Measurements from ENCODE around the gene TMEM247.
"Not testable (repeated sequence)": the region's sequence is repeated elsewhere in the genome, so short reads cannot be mapped to it uniquely, and the experiment has no call there.

Gene TMEM247

DNA sequence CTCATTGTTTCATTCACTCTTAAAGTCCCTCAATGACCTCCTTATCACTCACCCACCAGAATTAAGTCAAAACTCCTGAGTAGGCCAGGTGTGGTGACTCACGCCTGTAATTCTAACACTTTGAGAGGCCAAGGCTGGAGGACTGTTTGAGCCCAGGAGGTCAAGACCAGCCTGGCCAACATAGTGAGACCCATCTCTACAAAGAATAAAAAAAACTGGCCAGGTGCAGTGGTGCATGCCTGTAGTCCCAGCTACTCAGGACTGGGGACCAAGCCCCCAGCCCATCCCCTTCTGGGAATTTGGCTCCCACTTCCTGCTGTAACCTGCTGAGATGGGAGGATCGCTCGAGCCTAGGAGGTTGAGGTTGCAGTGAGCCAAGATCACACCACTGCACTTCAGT is 28.9 kb downstream of the TMEM247 start:
- FAIRE-seq = no peak

DNA sequence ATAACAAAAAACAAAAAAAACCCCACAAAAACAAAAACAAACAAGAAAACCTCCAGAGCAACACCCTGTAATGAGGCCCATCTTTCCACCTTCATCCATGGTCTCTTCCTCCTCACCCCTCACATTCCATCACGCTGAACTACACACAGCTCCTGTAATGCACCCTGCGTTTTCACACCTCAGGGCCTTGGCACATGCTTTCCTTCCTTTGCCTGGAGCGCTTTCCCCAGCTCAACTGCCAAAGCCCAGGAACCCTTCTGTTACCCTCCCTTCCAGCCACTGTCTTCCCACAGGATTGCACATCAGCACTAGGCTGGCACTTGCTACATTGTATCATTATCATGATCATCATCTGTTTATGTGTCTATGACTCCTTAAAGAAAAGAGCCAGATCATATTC is 29.4 kb downstream of the TMEM247 start:
- FAIRE-seq = no peak
- DNase-seq (ENCODE audit: insufficient read length, low spot score) = no peak

More for the DNA sequence above, 28.9 kb downstream of the TMEM247 start:
- no peak for DNase-seq (ENCODE audit: insufficient read length, low spot score)

DNA sequence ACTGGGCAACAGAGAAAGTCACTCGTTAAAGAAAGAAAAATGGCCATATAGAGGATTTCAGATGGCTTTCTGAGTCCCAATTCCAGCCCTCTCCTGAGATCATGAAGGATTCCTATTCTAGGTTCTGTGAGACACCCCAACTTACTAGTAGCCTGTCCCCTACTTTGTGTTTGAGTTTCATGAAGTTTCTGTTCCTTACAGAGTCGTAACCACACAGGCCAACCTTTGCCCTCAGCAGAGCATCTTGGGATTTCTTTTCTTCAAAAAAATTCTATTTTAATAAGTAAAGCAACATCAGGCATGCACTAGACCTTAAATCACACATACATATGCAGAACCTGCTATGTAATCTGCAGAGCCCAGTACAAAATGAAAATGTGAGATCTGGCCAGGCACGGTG is 30.4 kb downstream of the TMEM247 start:
- no peak for DNase-seq (ENCODE audit: insufficient read length, low spot score)
- FAIRE-seq = no peak

DNA sequence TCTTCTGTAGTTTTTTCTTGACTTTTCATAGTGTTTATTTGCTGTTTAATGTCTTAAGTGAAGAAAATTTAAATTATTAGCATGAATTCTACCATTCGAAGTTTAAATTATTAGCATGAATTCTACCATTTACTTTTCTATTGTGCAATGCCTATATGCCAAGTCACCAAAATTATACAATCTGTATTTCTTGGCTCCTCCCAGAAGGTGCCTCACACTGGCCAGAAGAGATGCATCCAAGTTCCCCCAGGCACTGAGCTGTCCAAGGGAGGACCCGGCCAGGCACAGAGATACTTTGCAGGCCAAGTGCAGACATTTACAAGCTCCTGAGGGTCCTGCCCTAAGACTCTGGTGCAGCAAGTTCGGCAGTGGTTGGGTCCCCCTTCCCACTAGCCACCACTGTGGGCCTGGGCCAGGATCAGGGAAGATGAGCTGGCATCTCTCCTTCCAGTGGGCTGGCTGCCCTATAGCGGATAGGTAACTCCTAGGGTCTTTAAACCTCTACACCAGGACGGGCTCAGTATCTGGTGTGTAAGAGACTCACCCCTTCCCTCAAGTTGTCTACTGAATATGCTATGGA is 31.3 kb downstream of the TMEM247 start:
- FAIRE-seq (no peak), DNase-seq (ENCODE audit: insufficient read length, low spot score) (no peak)

DNA sequence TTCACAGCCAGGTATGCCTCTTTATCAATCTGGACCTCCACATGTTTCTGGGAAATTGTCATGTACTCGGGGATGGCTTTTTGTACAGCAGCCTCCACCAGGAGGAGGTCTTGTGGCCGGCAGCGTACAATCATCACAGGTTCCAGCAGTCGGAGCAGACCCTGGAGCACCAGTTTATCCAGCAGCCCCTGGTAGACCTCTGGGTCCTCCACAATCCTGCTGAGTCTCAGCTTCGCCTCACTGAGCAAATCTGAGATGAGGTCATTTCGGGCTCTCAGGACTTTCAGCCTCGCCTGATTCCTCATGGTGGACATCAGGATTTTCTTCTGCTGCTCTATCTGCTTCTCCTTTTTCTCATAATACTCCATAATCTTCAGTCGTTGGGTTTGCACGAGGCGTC is 32.8 kb downstream of the TMEM247 start:
- FAIRE-seq (no peak), DNase-seq (ENCODE audit: insufficient read length, low spot score) (no peak)

DNA sequence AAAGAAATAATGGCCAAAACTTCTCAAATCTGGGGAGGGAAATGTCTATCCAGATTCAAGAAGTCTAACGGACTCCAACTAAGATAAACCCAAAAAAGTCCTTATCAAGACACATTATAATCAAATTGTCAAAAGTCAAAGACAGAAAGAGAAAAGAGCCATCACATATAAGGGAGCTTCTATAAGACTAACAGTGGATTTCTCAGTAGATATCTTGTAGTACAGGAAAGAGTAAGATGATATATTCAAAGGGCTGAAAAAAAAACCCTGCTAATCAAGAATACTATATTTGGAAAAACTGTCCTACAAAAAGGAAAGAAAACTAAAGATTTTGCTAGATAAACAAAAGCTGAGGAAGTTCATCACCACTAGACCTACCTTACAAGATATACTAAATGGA is 35.4 kb downstream of the TMEM247 start:
- FAIRE-seq = no peak
- no peak for DNase-seq (ENCODE audit: insufficient read length, low spot score)

DNA sequence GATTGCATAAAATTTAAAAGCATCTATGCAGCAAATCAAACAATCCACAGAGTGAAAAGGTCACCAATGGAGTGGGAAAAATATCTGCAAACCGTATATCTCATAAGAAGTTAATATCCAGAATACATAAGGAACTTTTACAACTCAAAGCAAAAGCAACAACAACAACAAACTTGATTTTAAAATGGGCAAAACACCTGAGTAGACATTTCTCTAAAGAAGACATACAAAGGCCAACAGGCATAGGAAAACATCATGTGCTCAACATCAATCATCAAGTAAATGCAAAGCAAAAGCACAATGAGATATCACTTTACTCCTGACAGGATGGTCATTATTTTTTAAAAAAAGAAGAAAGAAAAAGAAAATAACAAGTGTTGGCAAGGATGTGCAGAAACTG is 38.1 kb downstream of the TMEM247 start:
- DNase-seq (ENCODE audit: insufficient read length, low spot score) = no peak
- no peak for FAIRE-seq

DNA sequence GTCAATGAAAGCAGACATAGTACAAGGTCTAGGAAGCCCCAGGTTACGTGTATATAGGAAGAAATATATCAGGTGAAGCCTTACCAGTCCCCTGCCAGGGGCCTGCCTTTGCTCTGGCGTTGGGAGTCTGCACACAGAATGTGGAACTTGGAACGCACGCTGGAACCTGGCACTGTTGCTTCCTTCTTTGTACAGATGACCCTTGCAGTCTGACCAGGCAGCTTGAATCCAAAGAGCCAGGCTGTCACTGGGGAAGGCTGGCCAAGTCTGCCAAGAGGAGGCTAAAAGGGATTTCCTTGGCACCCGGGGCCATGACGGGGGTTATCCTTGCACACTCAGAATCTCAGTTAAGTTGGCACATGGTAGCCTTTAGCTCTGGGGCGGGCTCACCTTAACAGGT is 39.5 kb downstream of the TMEM247 start:
- FAIRE-seq = no peak
- no peak for DNase-seq (ENCODE audit: insufficient read length, low spot score)

DNA sequence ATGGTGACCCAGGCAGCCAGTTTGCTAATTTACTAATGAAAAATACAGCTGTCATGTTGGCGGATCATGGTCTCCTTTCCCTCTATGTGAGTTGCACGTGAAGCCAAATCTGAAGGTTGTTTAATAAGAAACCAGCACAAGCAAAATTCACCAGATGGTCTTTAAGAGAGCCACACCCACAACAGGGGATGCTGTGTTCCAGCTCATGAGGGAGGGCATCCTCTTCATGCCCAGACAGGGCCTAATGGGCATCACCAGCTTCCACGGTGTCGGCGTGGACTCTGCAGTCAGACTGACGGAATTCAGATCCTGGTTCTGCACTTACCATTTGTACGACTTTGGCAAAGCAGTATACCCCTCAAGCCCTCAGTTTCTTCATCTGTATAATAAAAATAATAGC is 39.9 kb downstream of the TMEM247 start:
- FAIRE-seq (no peak), DNase-seq (ENCODE audit: insufficient read length, low spot score) (no peak)

DNA sequence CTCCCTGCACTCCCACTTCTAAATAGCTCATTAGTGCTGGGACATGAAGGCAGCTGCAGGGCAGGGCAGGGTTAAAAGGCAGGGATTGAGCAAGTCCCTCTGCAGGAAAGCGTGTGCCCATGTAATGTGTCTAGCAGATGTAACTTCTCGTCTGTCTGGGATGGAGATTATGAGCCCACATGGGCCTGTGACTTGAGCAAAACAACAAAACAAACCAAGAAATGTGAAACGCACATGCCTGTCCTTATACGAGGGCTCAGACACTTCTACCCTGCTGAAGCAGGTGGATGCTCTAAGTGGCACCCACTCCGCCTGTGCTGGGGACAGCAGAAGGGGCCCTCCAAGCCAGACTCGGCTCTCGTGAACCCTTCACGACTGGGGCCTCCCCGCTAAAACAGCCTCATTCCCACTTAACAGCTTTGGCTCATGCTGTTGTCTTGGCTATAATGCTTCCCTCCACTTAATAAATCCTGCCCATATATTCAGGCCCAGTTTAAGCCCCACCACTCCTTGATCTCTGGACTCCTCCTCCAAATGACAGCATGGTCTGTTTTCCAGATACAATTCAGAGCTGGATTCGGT is 40.9 kb downstream of the TMEM247 start:
- no peak for FAIRE-seq
- no peak for DNase-seq (ENCODE audit: insufficient read length, low spot score)

DNA sequence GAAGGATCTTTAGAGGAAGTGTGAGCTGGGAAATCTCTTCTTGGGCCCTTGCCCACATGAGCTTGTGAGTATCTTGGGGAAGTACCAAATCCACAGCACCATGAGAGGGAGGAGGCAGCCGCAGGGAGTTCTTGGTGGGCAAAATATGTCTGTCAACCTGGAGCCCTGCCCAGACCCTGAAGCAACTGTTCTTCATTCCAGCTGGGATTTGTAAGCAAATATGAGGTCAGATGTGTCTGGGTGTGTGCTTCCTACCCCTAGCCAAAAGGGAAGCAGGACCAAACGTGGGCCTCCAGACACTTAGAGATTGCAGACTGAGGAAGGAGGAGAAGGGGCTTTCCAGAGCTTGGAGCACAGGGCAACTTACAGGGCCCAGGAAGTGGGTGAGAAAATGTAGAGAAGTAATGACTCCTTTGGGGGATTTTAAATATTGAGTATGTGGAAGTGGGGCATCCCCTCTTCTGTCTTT is 41.9 kb downstream of the TMEM247 start:
- no peak for DNase-seq (ENCODE audit: insufficient read length, low spot score)

DNA sequence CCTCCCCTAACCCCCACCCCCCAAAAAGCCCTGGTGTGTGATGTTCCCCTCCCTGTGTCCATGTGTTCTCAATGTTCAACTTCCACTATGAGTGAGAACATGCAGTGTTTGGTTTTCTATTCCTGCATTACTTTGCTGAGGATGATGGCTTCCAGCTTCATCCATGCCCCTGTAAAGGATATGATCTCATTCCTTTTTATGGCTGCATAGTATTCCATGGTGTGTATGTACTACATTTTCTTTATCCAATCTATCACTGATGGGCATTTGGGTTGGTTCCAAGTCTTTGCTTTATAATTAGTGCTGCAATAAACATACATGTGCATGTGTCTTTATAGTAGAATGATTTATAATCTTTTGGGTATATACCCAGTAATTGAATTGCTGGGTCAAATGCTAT is 43.0 kb downstream of the TMEM247 start:
- not testable (repeated sequence) for DNase-seq (ENCODE audit: insufficient read length, low spot score); FAIRE-seq

More for the DNA sequence above, 41.9 kb downstream of the TMEM247 start:
- FAIRE-seq = no peak

DNA sequence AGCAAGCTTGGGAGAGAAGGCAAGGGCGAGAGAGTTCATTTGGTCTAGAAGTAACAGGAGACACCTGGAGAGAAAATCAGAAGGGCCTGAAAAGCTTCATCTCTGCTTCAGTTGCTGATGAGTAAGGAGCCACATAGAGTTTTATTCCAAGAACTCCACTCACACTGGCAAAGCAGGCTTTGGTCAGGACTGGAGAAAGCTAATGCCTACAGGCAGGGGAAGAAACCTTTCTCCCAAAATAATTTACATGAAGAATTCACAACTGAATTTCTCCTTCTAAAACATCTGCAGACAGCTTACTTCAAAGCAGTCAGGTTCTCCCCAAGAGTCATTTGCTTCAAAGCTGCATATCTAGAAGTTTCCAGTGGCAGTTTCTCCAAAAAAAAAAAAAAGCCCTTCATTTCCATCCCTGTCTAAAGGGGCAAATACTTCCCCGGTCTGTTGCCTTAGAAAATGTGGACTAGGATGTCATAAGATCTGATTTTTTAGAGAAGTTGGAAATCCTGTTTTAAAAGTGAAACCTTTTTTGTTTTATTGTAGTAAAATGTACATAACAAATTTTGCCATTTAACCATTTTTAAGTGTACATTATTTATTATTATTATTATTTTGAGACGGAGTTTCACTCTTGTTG is 46.3 kb downstream of the TMEM247 start:
- DNase-seq (ENCODE audit: insufficient read length, low spot score) = no peak
- FAIRE-seq = no peak

DNA sequence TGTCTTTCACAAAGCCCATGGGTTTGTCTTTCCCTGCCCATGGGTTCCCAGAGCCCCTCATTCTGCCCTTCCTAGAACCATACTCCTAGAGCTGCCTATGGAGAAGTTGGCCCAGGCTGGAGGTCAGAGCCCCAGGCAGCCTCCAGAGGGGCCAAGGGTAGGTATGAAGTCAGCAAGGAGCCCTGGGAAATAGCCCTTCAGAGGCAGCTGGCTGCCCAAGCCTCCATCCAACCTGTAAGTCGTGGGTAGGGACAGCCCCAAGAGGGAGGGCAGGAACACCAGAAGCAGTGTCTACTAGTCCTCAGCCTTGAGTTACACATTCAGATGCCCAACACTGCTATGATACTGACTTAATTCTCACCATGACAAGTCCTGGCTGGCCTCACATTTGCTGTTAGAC is 49.5 kb downstream of the TMEM247 start:
- DNase-seq (ENCODE audit: insufficient read length, low spot score) (no peak), FAIRE-seq (no peak)

DNA sequence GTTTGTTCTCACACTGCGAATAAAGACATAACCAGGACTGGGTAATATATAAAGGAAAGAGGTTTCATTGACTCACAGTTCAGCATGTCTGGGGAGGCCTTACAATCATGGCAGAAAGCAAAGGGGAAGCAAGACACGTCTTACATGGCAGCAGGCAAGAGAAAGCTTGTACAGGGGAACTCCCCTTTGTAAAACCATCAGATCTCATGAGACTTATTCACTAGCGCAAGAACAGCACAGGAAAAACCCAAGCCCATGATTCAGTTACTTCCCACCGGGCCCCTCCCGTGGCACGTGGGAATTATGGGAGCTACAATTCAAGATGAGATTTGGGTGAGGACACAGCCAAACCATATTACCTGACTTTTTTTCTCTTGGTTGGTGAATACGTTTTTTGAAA is 51.3 kb downstream of the TMEM247 start:
- no peak for DNase-seq (ENCODE audit: insufficient read length, low spot score)
- no peak for FAIRE-seq

DNA sequence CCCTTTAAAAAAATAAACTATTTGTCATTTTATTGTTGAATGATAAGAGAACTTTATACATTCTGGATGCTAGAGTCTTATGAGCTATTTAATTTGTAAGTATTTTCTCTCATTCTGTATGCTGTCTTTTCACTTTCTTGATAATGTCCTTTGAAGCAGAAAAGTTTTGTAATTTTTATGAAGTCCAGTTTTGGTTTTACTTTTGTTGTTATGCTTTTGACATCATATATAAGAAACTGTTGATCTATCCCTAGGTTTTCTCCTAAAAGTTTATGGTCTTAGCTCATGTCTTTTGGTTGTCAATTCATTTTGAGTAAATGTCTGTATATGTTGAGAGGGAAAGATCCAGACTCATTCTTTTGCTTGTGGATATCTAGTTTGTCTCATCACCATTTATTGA is 52.5 kb downstream of the TMEM247 start:
- no peak for DNase-seq (ENCODE audit: insufficient read length, low spot score)
- FAIRE-seq = no peak

Measured in GM19239 (cell line).